ENCODE data around the gene H6PD. TPM values are rescaled to one million over a fixed set of nuclear protein-coding genes. Genes with fewer than 3 reads are reported as not detected.
A peak's percentile ranks its signal among the peaks of the same experiment; 100 is the strongest.

The H6PD gene
- total and polyA plus RNA-seq, 4 donors, result 28.9 to 134 (median 56.8) TPM

DNA sequence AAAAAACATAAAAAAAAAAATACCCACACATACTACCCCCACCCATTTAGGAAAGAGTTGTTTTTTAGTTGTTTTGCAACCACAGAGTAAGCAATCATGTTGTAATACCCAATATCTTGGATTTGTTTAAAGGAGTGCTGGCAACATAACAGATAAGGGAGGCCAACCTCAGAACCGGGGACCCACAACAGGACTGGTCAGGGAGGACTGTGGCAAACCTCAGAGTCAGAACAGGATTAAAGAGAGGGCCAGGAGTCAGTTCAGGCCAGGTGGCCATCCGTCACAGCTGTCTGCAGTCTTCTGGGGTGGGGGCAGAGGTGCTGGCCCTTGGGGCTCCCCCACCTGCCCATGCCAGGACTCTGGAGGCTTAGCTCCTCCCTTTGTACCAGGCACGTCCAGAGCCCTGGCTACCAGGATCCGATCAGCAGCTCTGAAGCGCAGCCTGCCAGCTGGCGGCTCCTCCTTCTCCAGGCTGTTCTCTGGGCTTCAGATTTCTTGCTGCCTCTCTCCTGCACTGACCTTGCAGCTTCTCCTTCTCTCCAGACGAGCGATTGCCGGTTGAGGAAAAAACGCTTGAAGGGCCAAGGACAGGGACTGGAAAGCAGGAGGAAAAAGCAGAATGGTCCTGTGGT lies 7.9 kb downstream of the H6PD start:
- H3K4me3 ChIP-seq (ENCODE audit: low read depth in 1 of 3, low read length in 3 of 3), result peak overlapping the region; percentile 64 to 76 (median 70)
- H3K9me3 ChIP-seq (ENCODE audit: control insufficient read depth in 4 of 4, low read length in 3 of 4), result no peaks in the 10 kb centered on the region
- peaks cover 24 to 65% (median 55%) of the 10 kb centered on the region in 4 donors for H3K4me1 ChIP-seq (ENCODE audit: control insufficient read depth in 4 of 4, insufficient read depth in 4 of 4, low read length in 3 of 4)
- WGBS, result 31% methylated on average over 10 of the region's 10 CpGs
- no peaks in the 10 kb centered on the region for H3K27me3 ChIP-seq (ENCODE audit: control insufficient read depth in 4 of 4, insufficient read depth in 4 of 4, low read length in 3 of 4)
- peaks cover 4 to 21% (median 16%) of the 10 kb centered on the region in 4 donors for H3K36me3 ChIP-seq (ENCODE audit: control insufficient read depth in 4 of 4, insufficient read depth in 3 of 4, low read depth in 1 of 4, low read length in 3 of 4)
- DNase-seq (ENCODE audit: low spot score), result no peak
- no peak for TF ChIP-seq FOXA2 (IDR thresholded peaks at IDR 0.05)
- TF ChIP-seq HNF4G (IDR thresholded peaks at IDR 0.05), result no peak
- peak; percentile 68 to 69 for TF ChIP-seq HNF4A (conservative IDR thresholded peaks at IDR 0.05)
- TF ChIP-seq YY1 (IDR thresholded peaks at IDR 0.05), result peak; percentile 47
- TF ChIP-seq, protein P1, sequence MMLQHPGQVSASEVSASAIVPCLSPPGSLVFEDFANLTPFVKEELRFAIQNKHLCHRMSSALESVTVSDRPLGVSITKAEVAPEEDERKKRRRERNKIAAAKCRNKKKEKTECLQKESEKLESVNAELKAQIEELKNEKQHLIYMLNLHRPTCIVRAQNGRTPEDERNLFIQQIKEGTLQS (IDR thresholded peaks at IDR 0.05), result no peak
- TF ChIP-seq, protein P2, sequence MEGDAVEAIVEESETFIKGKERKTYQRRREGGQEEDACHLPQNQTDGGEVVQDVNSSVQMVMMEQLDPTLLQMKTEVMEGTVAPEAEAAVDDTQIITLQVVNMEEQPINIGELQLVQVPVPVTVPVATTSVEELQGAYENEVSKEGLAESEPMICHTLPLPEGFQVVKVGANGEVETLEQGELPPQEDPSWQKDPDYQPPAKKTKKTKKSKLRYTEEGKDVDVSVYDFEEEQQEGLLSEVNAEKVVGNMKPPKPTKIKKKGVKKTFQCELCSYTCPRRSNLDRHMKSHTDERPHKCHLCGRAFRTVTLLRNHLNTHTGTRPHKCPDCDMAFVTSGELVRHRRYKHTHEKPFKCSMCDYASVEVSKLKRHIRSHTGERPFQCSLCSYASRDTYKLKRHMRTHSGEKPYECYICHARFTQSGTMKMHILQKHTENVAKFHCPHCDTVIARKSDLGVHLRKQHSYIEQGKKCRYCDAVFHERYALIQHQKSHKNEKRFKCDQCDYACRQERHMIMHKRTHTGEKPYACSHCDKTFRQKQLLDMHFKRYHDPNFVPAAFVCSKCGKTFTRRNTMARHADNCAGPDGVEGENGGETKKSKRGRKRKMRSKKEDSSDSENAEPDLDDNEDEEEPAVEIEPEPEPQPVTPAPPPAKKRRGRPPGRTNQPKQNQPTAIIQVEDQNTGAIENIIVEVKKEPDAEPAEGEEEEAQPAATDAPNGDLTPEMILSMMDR (IDR thresholded peaks at IDR 0.05; ENCODE audit: low read depth, low read length, missing input control), result no peak
- TF ChIP-seq, protein P3, sequence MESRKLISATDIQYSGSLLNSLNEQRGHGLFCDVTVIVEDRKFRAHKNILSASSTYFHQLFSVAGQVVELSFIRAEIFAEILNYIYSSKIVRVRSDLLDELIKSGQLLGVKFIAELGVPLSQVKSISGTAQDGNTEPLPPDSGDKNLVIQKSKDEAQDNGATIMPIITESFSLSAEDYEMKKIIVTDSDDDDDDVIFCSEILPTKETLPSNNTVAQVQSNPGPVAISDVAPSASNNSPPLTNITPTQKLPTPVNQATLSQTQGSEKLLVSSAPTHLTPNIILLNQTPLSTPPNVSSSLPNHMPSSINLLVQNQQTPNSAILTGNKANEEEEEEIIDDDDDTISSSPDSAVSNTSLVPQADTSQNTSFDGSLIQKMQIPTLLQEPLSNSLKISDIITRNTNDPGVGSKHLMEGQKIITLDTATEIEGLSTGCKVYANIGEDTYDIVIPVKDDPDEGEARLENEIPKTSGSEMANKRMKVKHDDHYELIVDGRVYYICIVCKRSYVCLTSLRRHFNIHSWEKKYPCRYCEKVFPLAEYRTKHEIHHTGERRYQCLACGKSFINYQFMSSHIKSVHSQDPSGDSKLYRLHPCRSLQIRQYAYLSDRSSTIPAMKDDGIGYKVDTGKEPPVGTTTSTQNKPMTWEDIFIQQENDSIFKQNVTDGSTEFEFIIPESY (IDR thresholded peaks at IDR 0.05), result peak; percentile 66
- TF ChIP-seq JUND (IDR thresholded peaks at IDR 0.05), result peak; percentile 41 to 74
- no peak for TF ChIP-seq NR2F2 (IDR thresholded peaks at IDR 0.05)
- peak in 1 of 2 donors; percentile 62 for TF ChIP-seq EGR1 (IDR thresholded peaks at IDR 0.05; ENCODE audit: low read depth in 2 of 2)
- TF ChIP-seq GABPA (IDR thresholded peaks at IDR 0.05 in 1 of 2, conservative IDR thresholded peaks at IDR 0.05 in 1 of 2), result no peak
- TF ChIP-seq RXRA (IDR thresholded peaks at IDR 0.05), result peak; percentile 84 to 88
- TF ChIP-seq, protein P4, sequence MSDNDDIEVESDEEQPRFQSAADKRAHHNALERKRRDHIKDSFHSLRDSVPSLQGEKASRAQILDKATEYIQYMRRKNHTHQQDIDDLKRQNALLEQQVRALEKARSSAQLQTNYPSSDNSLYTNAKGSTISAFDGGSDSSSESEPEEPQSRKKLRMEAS (IDR thresholded peaks at IDR 0.05), result peak; percentile 63
- TF ChIP-seq TAF1 (conservative IDR thresholded peaks at IDR 0.05), result peak; percentile 25
- TF ChIP-seq FOXA1 (IDR thresholded peaks at IDR 0.05), result peak; percentile 21
- TF ChIP-seq, protein P5, sequence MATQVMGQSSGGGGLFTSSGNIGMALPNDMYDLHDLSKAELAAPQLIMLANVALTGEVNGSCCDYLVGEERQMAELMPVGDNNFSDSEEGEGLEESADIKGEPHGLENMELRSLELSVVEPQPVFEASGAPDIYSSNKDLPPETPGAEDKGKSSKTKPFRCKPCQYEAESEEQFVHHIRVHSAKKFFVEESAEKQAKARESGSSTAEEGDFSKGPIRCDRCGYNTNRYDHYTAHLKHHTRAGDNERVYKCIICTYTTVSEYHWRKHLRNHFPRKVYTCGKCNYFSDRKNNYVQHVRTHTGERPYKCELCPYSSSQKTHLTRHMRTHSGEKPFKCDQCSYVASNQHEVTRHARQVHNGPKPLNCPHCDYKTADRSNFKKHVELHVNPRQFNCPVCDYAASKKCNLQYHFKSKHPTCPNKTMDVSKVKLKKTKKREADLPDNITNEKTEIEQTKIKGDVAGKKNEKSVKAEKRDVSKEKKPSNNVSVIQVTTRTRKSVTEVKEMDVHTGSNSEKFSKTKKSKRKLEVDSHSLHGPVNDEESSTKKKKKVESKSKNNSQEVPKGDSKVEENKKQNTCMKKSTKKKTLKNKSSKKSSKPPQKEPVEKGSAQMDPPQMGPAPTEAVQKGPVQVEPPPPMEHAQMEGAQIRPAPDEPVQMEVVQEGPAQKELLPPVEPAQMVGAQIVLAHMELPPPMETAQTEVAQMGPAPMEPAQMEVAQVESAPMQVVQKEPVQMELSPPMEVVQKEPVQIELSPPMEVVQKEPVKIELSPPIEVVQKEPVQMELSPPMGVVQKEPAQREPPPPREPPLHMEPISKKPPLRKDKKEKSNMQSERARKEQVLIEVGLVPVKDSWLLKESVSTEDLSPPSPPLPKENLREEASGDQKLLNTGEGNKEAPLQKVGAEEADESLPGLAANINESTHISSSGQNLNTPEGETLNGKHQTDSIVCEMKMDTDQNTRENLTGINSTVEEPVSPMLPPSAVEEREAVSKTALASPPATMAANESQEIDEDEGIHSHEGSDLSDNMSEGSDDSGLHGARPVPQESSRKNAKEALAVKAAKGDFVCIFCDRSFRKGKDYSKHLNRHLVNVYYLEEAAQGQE (IDR thresholded peaks at IDR 0.05), result peak; percentile 60
- TF ChIP-seq RAD21 (IDR thresholded peaks at IDR 0.05), result peak; percentile 28 to 47
- TF ChIP-seq SP1 (IDR thresholded peaks at IDR 0.05), result peak; percentile 78
- peak overlapping the region; percentile 96 to 99 for H3K27ac ChIP-seq (ENCODE audit: low read depth in 1 of 2, low read length in 2 of 2)
- peak overlapping the region; percentile 80 to 96 for H3K9ac ChIP-seq (ENCODE audit: low read depth in 1 of 2, low read length in 2 of 2)

Measured in liver (tissue), 9 donors.